ENCODE data around the gene ABCD2. TPM values are rescaled to one million over a fixed set of nuclear protein-coding genes. Genes with fewer than 3 reads are reported as not detected.
A peak's percentile ranks its signal among the peaks of the same experiment; 100 is the strongest.

Gene ABCD2
- total and polyA plus RNA-seq, 2 donors (not counting 1 experiment from before 2014, with no cell fraction given), result 0.14 to 0.33 TPM

GRCh38 chr12:39646963-39647362, 27.4 kb upstream of the ABCD2 start:
- Histone ChIP-seq H3K9ac (ENCODE audit: insufficient read depth, low read length) (no peak overlapping the region), H4K20me1 (ENCODE audit: control insufficient read depth, extremely low read depth, insufficient read depth, low read length) (no peaks in the 10 kb centered on the region), H3K79me2 (ENCODE audit: control insufficient read depth, insufficient read depth, low read length) (no peaks in the 10 kb centered on the region), H3K9me3 (ENCODE audit: control insufficient read depth, insufficient read depth, low read depth, low read length) (no peaks in the 10 kb centered on the region), H3K4me2 (ENCODE audit: extremely low read depth, insufficient read depth, low read length) (no peak overlapping the region), H3K4me1 (ENCODE audit: control insufficient read depth, extremely low read depth, insufficient read depth, low read length) (no peaks in the 10 kb centered on the region), H3K27ac (ENCODE audit: insufficient read depth, low read length) (no peak overlapping the region), H3K27me3 (ENCODE audit: control insufficient read depth, insufficient read depth, low read length) (no peaks in the 10 kb centered on the region), H3K4me3 (replicated peaks in 1 of 4; ENCODE audit: control extremely low read depth in 1 of 4, insufficient read depth in 1 of 4, low read depth in 3 of 4, low read length in 4 of 4) (no peak overlapping the region), H2AFZ (ENCODE audit: low read length) (no peak overlapping the region), H3K36me3 (ENCODE audit: control insufficient read depth, insufficient read depth, low read length) (no peaks in the 10 kb centered on the region)
- TF ChIP-seq EZH2 (IDR thresholded peaks at IDR 0.05; ENCODE audit: low read length, missing control alignments) (no peak), CTCF (conservative IDR thresholded peaks at IDR 0.05 in 1 of 2, IDR thresholded peaks at IDR 0.05 in 1 of 2; ENCODE audit: low read depth in 1 of 2, low read length in 2 of 2) (no peak)
- peak in 1 of 2 donors; percentile 2 for DNase-seq (ENCODE audit: low read depth in 2 of 2)

DNA sequence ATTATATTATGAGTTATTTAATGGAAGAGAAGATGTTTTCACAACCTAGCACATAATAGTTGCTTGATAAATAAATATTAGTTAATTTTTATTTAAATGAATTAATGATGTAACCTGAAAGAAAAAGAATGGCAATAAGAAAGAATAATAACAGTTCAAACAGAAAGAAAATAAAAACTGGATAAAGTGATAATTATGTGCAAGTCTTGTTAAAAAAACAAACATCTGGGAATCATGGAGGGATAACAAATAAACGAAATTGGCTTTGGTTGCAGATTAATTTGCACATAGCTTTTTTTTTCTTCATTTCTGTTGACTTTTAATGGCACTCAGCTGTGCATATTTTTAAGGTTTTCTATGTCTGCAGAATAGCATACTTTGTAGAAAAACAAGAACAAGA, 23.4 kb upstream of the ABCD2 start:
- DNase-seq (ENCODE audit: low read depth in 2 of 2), result no peak
- Histone ChIP-seq H3K4me1 (ENCODE audit: control insufficient read depth, extremely low read depth, insufficient read depth, low read length) (no peaks in the 10 kb centered on the region), H3K9ac (ENCODE audit: insufficient read depth, low read length) (no peak overlapping the region), H3K79me2 (ENCODE audit: control insufficient read depth, insufficient read depth, low read length) (no peaks in the 10 kb centered on the region), H4K20me1 (ENCODE audit: control insufficient read depth, extremely low read depth, insufficient read depth, low read length) (no peaks in the 10 kb centered on the region), H3K4me3 (replicated peaks in 1 of 4; ENCODE audit: control extremely low read depth in 1 of 4, insufficient read depth in 1 of 4, low read depth in 3 of 4, low read length in 4 of 4) (no peak overlapping the region), H3K27me3 (ENCODE audit: control insufficient read depth, insufficient read depth, low read length) (no peaks in the 10 kb centered on the region), H3K4me2 (ENCODE audit: extremely low read depth, insufficient read depth, low read length) (no peak overlapping the region), H2AFZ (ENCODE audit: low read length) (no peak overlapping the region), H3K9me3 (ENCODE audit: control insufficient read depth, insufficient read depth, low read depth, low read length) (no peaks in the 10 kb centered on the region), H3K36me3 (ENCODE audit: control insufficient read depth, insufficient read depth, low read length) (no peaks in the 10 kb centered on the region), H3K27ac (ENCODE audit: insufficient read depth, low read length) (no peak overlapping the region)
- TF ChIP-seq EZH2 (IDR thresholded peaks at IDR 0.05; ENCODE audit: low read length, missing control alignments) (no peak), CTCF (conservative IDR thresholded peaks at IDR 0.05 in 1 of 2, IDR thresholded peaks at IDR 0.05 in 1 of 2; ENCODE audit: low read depth in 1 of 2, low read length in 2 of 2) (no peak)

DNA sequence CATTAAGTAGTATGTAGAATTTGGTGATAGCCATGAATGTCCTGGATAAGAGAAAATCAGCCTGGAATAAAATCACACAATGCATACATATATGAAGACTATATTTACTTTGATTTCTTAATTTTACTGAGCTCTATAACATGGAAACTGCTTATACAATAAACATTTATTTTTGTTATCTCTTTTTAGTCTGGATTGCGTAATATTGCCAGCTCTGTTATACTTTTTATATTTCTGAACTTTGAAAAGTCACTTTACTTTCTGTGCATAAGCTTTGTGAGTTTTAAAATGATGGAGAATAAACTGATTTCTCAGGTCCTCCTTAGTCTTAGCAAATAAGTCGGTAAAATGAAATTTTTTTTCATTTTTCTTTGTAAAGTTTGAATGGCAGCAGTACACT, 19.2 kb upstream of the ABCD2 start:
- H3K9ac ChIP-seq (ENCODE audit: insufficient read depth, low read length), result no peak overlapping the region
- no peak overlapping the region for H2AFZ ChIP-seq (ENCODE audit: low read length)
- H3K9me3 ChIP-seq (ENCODE audit: control insufficient read depth, insufficient read depth, low read depth, low read length), result no peaks in the 10 kb centered on the region
- no peaks in the 10 kb centered on the region for H3K27me3 ChIP-seq (ENCODE audit: control insufficient read depth, insufficient read depth, low read length)
- H4K20me1 ChIP-seq (ENCODE audit: control insufficient read depth, extremely low read depth, insufficient read depth, low read length), result no peaks in the 10 kb centered on the region
- H3K27ac ChIP-seq (ENCODE audit: insufficient read depth, low read length), result no peak overlapping the region
- no peak overlapping the region for H3K4me3 ChIP-seq (replicated peaks in 1 of 4; ENCODE audit: control extremely low read depth in 1 of 4, insufficient read depth in 1 of 4, low read depth in 3 of 4, low read length in 4 of 4)
- no peak for DNase-seq (ENCODE audit: low read depth in 2 of 2)
- no peaks in the 10 kb centered on the region for H3K4me1 ChIP-seq (ENCODE audit: control insufficient read depth, extremely low read depth, insufficient read depth, low read length)
- H3K79me2 ChIP-seq (ENCODE audit: control insufficient read depth, insufficient read depth, low read length), result no peaks in the 10 kb centered on the region
- TF ChIP-seq EZH2 (IDR thresholded peaks at IDR 0.05; ENCODE audit: low read length, missing control alignments) (no peak), CTCF (conservative IDR thresholded peaks at IDR 0.05 in 1 of 2, IDR thresholded peaks at IDR 0.05 in 1 of 2; ENCODE audit: low read depth in 1 of 2, low read length in 2 of 2) (no peak)
- no peaks in the 10 kb centered on the region for H3K36me3 ChIP-seq (ENCODE audit: control insufficient read depth, insufficient read depth, low read length)
- no peak overlapping the region for H3K4me2 ChIP-seq (ENCODE audit: extremely low read depth, insufficient read depth, low read length)

Measured in fibroblast of lung (primary cell).